A673 (cell line): ENCODE results near the gene LRP1B. TPM values are rescaled to one million over a fixed set of nuclear protein-coding genes. Genes with fewer than 3 reads are reported as not detected.
A peak's percentile ranks its signal among the peaks of the same experiment; 100 is the strongest.

Experiments
- BruUV-seq: library from RNA; stranded (reverse); fragments of 400-500 nt; replicated peaks from 2 replicates; lab custom pipeline; 2021; lab: Mats Ljungman, UMichigan
- CTCF ChIA-PET: fragments of 300-600 bp; sonication (Branson Sonifier 250); formaldehyde crosslinking; loops from one replicate; lab custom pipeline; 2022; ENCODE audit warnings: antibody characterized with exemption; lab: Charles Lee
- POLR2A ChIA-PET: fragments of 300-600 bp; sonication (Branson Sonifier 250); formaldehyde crosslinking; loops from one replicate; lab custom pipeline; 2022; ENCODE audit warnings: antibody characterized with exemption; ENCODE audit not compliant: low non-redundant PET; lab: Charles Lee
- DNase-seq: peaks from one replicate; pipeline ENCODE4 v3.0.0-alpha.2; 2015; ENCODE audit warnings: low spot score
- H3K27ac ChIP-seq: fragments of 200-600 bp; sonication (generic); 2 replicates; pipeline ENCODE4 v1.5.1; 2016; ENCODE audit warnings: mixed run types, low read depth, mild to moderate bottlenecking, mixed read lengths, antibody characterized with exemption, low read length; ENCODE audit not compliant: poor library complexity, severe bottlenecking
- H3K27me3 ChIP-seq: fragments of 200-600 bp; sonication (generic); replicated peaks from 2 replicates; pipeline ENCODE4 v1.6.1; 2017; ENCODE audit warnings: mixed run types, low read depth, mild to moderate bottlenecking, mixed read lengths, antibody characterized with exemption, low read length; ENCODE audit not compliant: insufficient read depth, poor library complexity
- H3K36me3 ChIP-seq: fragments of 200-600 bp; sonication (generic); 2 replicates; pipeline ENCODE4 v1.6.1; 2016; ENCODE audit warnings: mixed run types, mild to moderate bottlenecking, mixed read lengths, antibody characterized with exemption, low read length; ENCODE audit not compliant: insufficient read depth, poor library complexity, severe bottlenecking
- H3K4me1 ChIP-seq: fragments of 200-600 bp; sonication (generic); 2 replicates; pipeline ENCODE4 v1.6.1; 2017; ENCODE audit warnings: mixed run types, mild to moderate bottlenecking, mixed read lengths, antibody characterized with exemption, low read length; ENCODE audit not compliant: insufficient read depth, poor library complexity, severe bottlenecking
- H3K4me3 ChIP-seq: fragments of 200-600 bp; sonication (generic); 2 replicates; pipeline ENCODE4 v1.5.1; 2016; ENCODE audit warnings: low read depth, mixed run types, mild to moderate bottlenecking, mixed read lengths, low read length; ENCODE audit not compliant: poor library complexity, severe bottlenecking
- H3K9me3 ChIP-seq: fragments of 200-600 bp; sonication (generic); 2 replicates; pipeline ENCODE4 v1.6.1; 2016; ENCODE audit warnings: mixed run types, low read depth, mild to moderate bottlenecking, mixed read lengths, antibody characterized with exemption, low read length; ENCODE audit not compliant: poor library complexity, severe bottlenecking
- CTCF ChIP-seq: fragments of 300-800, 200-600 bp; sonication (generic); conservative IDR thresholded peaks from 2 replicates; pipeline ENCODE4 v1.5.1; 2017; ENCODE audit warnings: low read depth, mild to moderate bottlenecking, antibody characterized with exemption, low read length, moderate library complexity, mixed read lengths
- EZH2 ChIP-seq: fragments of 200-600 bp; sonication (generic); IDR thresholded peaks from 2 replicates; pipeline ENCODE4 v1.6.1; 2017; ENCODE audit warnings: borderline replicate concordance, low read depth, mild to moderate bottlenecking, mixed read lengths, antibody characterized with exemption, low read length; ENCODE audit not compliant: poor library complexity, severe bottlenecking
- intact Hi-C: fragments of 100-400 bp; cut with micrococcal nuclease; formaldehyde crosslinking; loops from one replicate; pipeline ENCODE4 v1.10.0; 2022; ENCODE audit not compliant: unreplicated experiment
- total RNA-seq: library from RNA; stranded (reverse); gene quantifications from 2 replicates; pipeline ENCODE4 v1.2.3, GENCODE V29; 2021

Gene LRP1B
- total RNA-seq, 1 experiment from 2014 or later: 9.9 TPM

DNA sequence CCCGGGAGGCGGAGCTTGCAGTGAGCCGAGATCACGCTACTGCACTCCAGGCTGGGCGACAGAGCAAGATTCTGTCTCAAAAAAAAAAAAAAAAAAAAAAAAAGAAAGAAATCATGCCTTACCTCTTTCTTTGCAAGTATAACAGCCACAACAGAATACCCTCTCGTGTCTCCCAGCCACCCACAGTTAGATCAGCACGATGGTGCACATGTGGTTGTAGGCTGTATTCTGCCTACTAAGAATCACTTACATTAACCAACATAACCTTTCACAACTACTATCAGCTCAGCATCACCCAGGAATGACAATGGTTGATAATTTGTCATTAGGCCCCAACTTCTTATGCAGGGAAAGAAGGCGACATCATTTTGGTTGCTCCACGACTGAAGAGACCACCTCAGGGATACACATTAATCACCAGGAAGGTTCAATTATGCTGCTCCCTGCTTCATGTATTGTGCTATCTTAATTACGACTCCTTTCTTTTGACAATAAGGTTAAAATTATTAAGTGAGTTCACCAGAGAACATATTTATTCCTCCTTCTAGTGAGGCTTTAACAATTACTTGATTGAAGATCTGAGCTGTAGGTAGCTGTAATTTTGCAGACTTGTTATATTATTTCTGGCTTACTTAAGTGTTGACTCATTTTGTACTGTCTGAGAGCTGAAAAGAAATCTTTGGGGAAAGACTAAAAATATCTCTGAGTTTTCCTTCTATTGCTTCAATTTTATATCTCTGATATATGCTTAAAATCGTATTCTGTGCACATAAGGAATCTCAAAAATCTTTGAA is 120.1 kb downstream of the LRP1B start:
- no peaks in the 10 kb centered on the region for H3K9me3 ChIP-seq
- no peak for DNase-seq
- no peak overlapping the region for H3K4me3 ChIP-seq
- no peak for TF ChIP-seq EZH2
- TF ChIP-seq CTCF: no peak
- CTCF ChIA-PET: no interaction called here
- intact Hi-C loops: no loop called here
- H3K27me3 ChIP-seq: no peaks in the 10 kb centered on the region
- BruUV-seq: no TSS peak
- H3K4me1 ChIP-seq: no peaks in the 10 kb centered on the region
- POLR2A ChIA-PET: no interaction called here
- no peaks in the 10 kb centered on the region for H3K36me3 ChIP-seq
- H3K27ac ChIP-seq: no peak overlapping the region

DNA sequence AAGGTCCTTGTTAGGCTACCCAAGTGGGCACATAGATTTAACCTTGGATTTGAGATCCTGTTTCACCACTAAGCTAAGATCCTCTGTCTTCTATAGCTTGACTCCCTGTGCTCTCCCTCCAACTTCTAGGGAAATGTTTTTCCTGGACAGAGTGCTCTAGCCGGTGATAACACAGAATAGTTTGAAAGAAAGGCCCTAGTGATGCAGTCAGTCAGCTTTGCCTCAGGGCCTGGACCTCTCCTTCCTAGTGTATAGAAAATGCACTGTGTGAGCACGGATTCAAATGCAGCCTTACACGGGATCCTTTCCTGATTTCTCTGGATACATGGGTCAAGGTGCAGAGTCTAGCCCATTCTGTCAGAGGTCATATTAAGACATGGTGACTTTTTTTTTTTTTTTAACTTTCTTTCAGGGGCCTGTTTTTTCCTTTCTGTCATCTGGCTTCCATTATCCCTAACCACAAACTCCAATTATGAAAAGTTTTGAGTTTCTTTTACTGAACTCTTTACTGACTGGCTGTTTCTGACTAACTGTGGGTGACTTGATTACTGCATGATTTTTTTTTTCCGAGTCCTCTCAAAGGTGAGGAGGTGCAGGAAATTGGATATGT is 122.6 kb downstream of the LRP1B start:
- Histone ChIP-seq H3K36me3 (no peaks in the 10 kb centered on the region), H3K27ac (no peak overlapping the region), H3K9me3 (no peaks in the 10 kb centered on the region), H3K4me1 (no peaks in the 10 kb centered on the region), H3K4me3 (no peak overlapping the region), H3K27me3 (no peaks in the 10 kb centered on the region)
- peak; percentile 34 for DNase-seq
- CTCF ChIA-PET: no interaction called here
- POLR2A ChIA-PET: no interaction called here
- no TSS peak for BruUV-seq
- TF ChIP-seq CTCF: no peak
- TF ChIP-seq EZH2: no peak
- intact Hi-C loops: no loop called here

DNA sequence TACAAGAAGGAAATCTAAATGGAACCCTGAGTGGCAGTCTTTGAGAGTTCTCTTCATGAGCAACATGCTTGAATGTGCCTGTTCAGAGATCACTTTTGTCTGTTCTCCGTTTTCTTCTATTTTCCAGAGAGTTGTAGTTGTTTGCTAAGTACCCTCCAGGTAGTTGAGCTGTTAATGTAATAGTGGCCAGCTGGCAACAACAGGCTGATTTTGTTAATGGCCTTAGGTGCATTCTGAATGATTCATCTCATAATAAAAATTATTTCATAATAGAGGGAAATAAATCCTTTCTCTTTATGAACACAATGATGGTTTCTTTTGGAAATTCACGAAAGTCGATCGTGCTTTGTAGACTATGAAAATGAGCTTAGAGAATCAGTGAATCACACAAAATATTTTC is 136.8 kb downstream of the LRP1B start:
- H3K4me3 ChIP-seq: no peak overlapping the region
- no peak overlapping the region for H3K27ac ChIP-seq
- CTCF ChIA-PET: no interaction called here
- no peaks in the 10 kb centered on the region for H3K9me3 ChIP-seq
- no TSS peak for BruUV-seq
- no peaks in the 10 kb centered on the region for H3K27me3 ChIP-seq
- no peak for TF ChIP-seq EZH2
- no peak for TF ChIP-seq CTCF
- DNase-seq: no peak
- intact Hi-C loops: no loop called here
- POLR2A ChIA-PET: no interaction called here
- H3K4me1 ChIP-seq: no peaks in the 10 kb centered on the region
- H3K36me3 ChIP-seq: no peaks in the 10 kb centered on the region
